HL-60 (cell line): ENCODE results near the gene CFAP90.

ENCODE experiments used
- DNase-seq, 2 experiments: peaks; one replicate each; pipeline ENCODE4 v3.0.0-alpha.2; 2010 to 2020; ENCODE audit warnings: low read depth in 1 of 2, low spot score in 1 of 2
- H3K27ac ChIP-seq: fragments of 250-450 bp; sonication (Bioruptor Pico); replicated peaks from 2 replicates; pipeline ENCODE4 v1.5.1; 2020; ENCODE audit warnings: mild to moderate bottlenecking, moderate library complexity
- H3K27me3 ChIP-seq: fragments of 250-450 bp; sonication (Bioruptor Pico); 2 replicates; pipeline ENCODE4 v1.5.1; 2021; ENCODE audit warnings: mild to moderate bottlenecking, moderate library complexity; ENCODE audit not compliant: insufficient read depth, poor library complexity, severe bottlenecking
- H3K4me3 ChIP-seq: replicated peaks from 2 replicates; pipeline ENCODE4 v1.5.1; 2011; ENCODE audit warnings: mild to moderate bottlenecking, control low read depth, low read length; ENCODE audit not compliant: insufficient read depth
- CTCF ChIP-seq: IDR thresholded peaks from one replicate; pipeline ENCODE4 v1.5.1; 2011; ENCODE audit warnings: low read length, control low read depth, inconsistent platforms; ENCODE audit not compliant: insufficient read depth
- GABPA ChIP-seq: IDR thresholded peaks from 2 replicates; pipeline ENCODE4 v1.6.1; 2012; ENCODE audit warnings: low read depth
- POLR2AphosphoS5 ChIP-seq: IDR thresholded peaks from 2 replicates; pipeline ENCODE4 v1.6.1; 2012; ENCODE audit warnings: low read depth
- REST ChIP-seq: IDR thresholded peaks from 2 replicates; pipeline ENCODE4 v1.6.1; 2012; ENCODE audit warnings: low read depth; ENCODE audit not compliant: insufficient replicate concordance
- SPI1 ChIP-seq: IDR thresholded peaks from 2 replicates; pipeline ENCODE4 v1.6.1; 2012; ENCODE audit warnings: low read depth, mild to moderate bottlenecking, borderline replicate concordance

The CFAP90 gene

GRCh38 chr5:7794823-7795222 is 56.1 kb downstream of the CFAP90 start:
- no peak for DNase-seq
- Histone ChIP-seq H3K4me3 (no peak overlapping the region), H3K27ac (no peak overlapping the region), H3K27me3 (no peaks in the 10 kb centered on the region)
- TF ChIP-seq CTCF, result no peak
- no peak for TF ChIP-seq GABPA
- no peak for TF ChIP-seq SPI1
- TF ChIP-seq REST, result no peak
- TF ChIP-seq POLR2AphosphoS5, result no peak

- DNase-seq, result no peak
- no peak for TF ChIP-seq REST
- no peak for TF ChIP-seq POLR2AphosphoS5
- TF ChIP-seq GABPA, result no peak
- TF ChIP-seq CTCF, result no peak
- no peak for TF ChIP-seq SPI1
- H3K27me3 ChIP-seq, result no peaks in the 10 kb centered on the region
- no peak overlapping the region for H3K27ac ChIP-seq
- H3K4me3 ChIP-seq, result no peak overlapping the region
These were observed 56.6 kb downstream of the CFAP90 start for GRCh38 chr5:7794311-7794710.

- Histone ChIP-seq H3K27me3 (no peaks in the 10 kb centered on the region), H3K4me3 (no peak overlapping the region), H3K27ac (no peak overlapping the region)
- no peak for DNase-seq
- TF ChIP-seq REST (no peak), CTCF (no peak), POLR2AphosphoS5 (no peak), GABPA (no peak), SPI1 (no peak)
These were observed 57.0 kb downstream of the CFAP90 start for GRCh38 chr5:7793895-7794294.
